Right lobe of liver (tissue), 4 donors: ENCODE results near the gene LSM3.

Experiments used
- CTCF ChIP-seq, 4 donors: fragments of 200-600 bp in 3 of 4; fragments of 450-650 bp in 1 of 4; IDR thresholded peaks; one replicate each; pipeline versions ENCODE4 v1.5.1 to v1.8.0; 2016 to 2022; ENCODE audit warnings: antibody characterized with exemption in 4 of 4, mild to moderate bottlenecking in 2 of 4
- POLR2A ChIP-seq: fragments of 450-650 bp; IDR thresholded peaks from one replicate; pipeline ENCODE4 v1.6.1; 2017; ENCODE audit warnings: antibody characterized with exemption, mild to moderate bottlenecking
- donor health status: DM: no; HTN: no; CAD: no.
- donor health status: DM: no; HTN: no; CAD: no.
- donor health status: DM: no; HTN: yes; CAD: no.

GRCh38 chr3:14212032-14212431, 33.4 kb downstream of the LSM3 start:
- TF ChIP-seq CTCF (IDR thresholded peaks at IDR 0.05) = no peak
- TF ChIP-seq POLR2A = no peak
